SK-N-MC (cell line): ENCODE data around the gene CPVL.

Source experiments
- EZH2 ChIP-seq: fragments of 200-600 bp; sonication (generic); IDR thresholded peaks from one replicate; pipeline ENCODE4 v1.6.1; 2017; ENCODE audit warnings: antibody characterized with exemption
- FOXP2 ChIP-seq: optimal IDR thresholded peaks from 2 replicates; pipeline ENCODE3; 2011; ENCODE audit warnings: mild to moderate bottlenecking, moderate library complexity; ENCODE audit not compliant: insufficient read depth; ENCODE audit errors: extremely low read length, control extremely low read depth
- POLR2AphosphoS5 ChIP-seq: IDR thresholded peaks from 2 replicates; pipeline ENCODE4 v1.6.1; 2012; ENCODE audit warnings: mild to moderate bottlenecking, low read depth, low read length, borderline replicate concordance

DNA sequence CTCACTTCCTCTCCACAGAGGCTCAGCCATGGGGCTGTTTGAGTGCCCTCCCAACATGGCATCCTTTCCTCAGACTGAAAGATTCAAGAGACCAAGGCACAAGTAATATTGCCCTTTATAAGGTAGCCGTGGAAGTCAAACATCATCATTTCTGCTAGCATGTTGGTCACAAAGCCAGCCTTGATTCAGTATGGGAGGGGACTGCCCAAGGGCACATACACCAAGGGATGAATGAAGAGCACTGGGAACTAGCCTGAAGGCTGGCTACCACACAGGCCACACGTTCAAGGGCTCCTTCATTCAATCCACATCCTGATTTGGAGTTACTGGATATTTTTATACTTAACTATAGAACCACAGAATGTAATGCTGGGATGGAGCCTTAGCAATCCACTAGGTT, 39.3 kb downstream of the CPVL start:
- no peak for TF ChIP-seq EZH2
- no peak for TF ChIP-seq POLR2AphosphoS5
- TF ChIP-seq FOXP2 = no peak
